ENCODE results near the gene PBX3. TPM values are rescaled to one million over a fixed set of nuclear protein-coding genes. Genes with fewer than 3 reads are reported as not detected.

The PBX3 gene
- total and polyA plus RNA-seq, 2 of the 13 experiments (the other 11 are each of a cell fraction or from before 2014, with no cell fraction given), result 6.0 to 11.2 TPM

DNA sequence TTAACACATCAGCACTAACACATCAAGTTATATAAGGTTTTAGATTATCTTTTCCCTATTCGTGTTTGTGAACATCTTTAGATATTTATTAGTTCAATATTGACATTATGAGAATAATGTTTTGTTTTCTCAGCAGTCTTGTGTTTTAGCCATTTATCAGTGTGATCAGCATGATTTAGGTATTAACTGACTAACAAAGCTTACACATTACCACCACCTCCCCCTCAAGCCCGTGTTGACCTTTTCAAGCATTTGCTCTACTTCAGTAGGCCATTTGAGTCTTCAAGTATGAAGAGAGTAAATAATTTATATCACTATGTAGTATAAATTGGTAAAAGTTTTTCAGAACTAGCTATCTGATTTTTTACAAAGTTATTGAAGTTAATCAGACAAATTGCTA lies 6.9 kb downstream of the PBX3 start (continued):
- TF ChIP-seq MLXIP (CRISPR knock-in tag; IDR thresholded peaks at IDR 0.05; ENCODE audit: borderline replicate concordance) (no peak), ZNF777 (CRISPR knock-in tag; IDR thresholded peaks at IDR 0.05) (no peak), MAFG (CRISPR knock-in tag; IDR thresholded peaks at IDR 0.05) (no peak), MYC (CRISPR knock-in tag; IDR thresholded peaks at IDR 0.05; ENCODE audit: borderline replicate concordance) (no peak), KLF6 (CRISPR knock-in tag; IDR thresholded peaks at IDR 0.05) (no peak), ATRX (CRISPR knock-in tag; IDR thresholded peaks at IDR 0.05; ENCODE audit: borderline replicate concordance) (no peak), RAD51 (IDR thresholded peaks at IDR 0.05; ENCODE audit: borderline replicate concordance) (no peak), SOX5 (CRISPR knock-in tag; IDR thresholded peaks at IDR 0.05; ENCODE audit: borderline replicate concordance) (no peak), NAIF1 (CRISPR knock-in tag; IDR thresholded peaks at IDR 0.05; ENCODE audit: borderline replicate concordance) (no peak), ZNF891 (CRISPR knock-in tag; IDR thresholded peaks at IDR 0.05) (no peak), RFXANK (CRISPR knock-in tag; IDR thresholded peaks at IDR 0.05) (no peak)

- no peaks in the 10 kb centered on the region for H4K20me1 ChIP-seq (ENCODE audit: insufficient read depth, low read length)
- H2AFZ ChIP-seq (ENCODE audit: low read length), result no peak overlapping the region
- no peak overlapping the region for H3K4me3 ChIP-seq (replicated peaks in 1 of 3; ENCODE audit: insufficient read depth in 1 of 3, low read depth in 2 of 3, low read length in 3 of 3)
- H3K4me1 ChIP-seq (ENCODE audit: insufficient read depth, low read length), result peaks cover 49% of the 10 kb centered on the region
- H3K9me3 ChIP-seq (ENCODE audit: low read length), result no peaks in the 10 kb centered on the region
- intact Hi-C loops (cut with micrococcal nuclease; ENCODE audit: unreplicated experiment) (no loop called here), in situ Hi-C loops (cut with HindIII; ENCODE audit: extremely low pct_ligation_motif_present, low pct_unique_long_range_greater_than_20kb) (no loop called here)
- no peaks in the 10 kb centered on the region for H3K27me3 ChIP-seq (ENCODE audit: control insufficient read depth in 1 of 2, insufficient read depth in 2 of 2, low read length in 2 of 2)
- BruUV-seq (replicated peaks), result no TSS peak
- H3K9ac ChIP-seq (ENCODE audit: insufficient read depth, low read depth, low read length), result no peak overlapping the region
- no peaks in the 10 kb centered on the region; a peak in 1 of 5 replicates for H3K36me3 ChIP-seq (replicated peaks in 1 of 2; ENCODE audit: control insufficient read depth in 1 of 2, insufficient read depth in 2 of 2, low read length in 2 of 2)
- H3K27ac ChIP-seq (ENCODE audit: extremely low read length, insufficient read depth, low read length), result no peak overlapping the region
- ATAC-seq, result no peak
- ChIA-PET POLR2A (no interaction called here), CTCF (ENCODE audit: low intra/inter-chr PET ratio, low total read pairs) (no interaction called here)
- no peaks in the 10 kb centered on the region for H3K79me2 ChIP-seq (ENCODE audit: insufficient read depth, low read length)
- no peak for FAIRE-seq
- WGBS (ENCODE audit: low lambda C conversion rate), result 100% methylated on average over 1 of the region's 1 CpG
- H3K4me2 ChIP-seq (ENCODE audit: low read depth, low read length), result no peak overlapping the region
- no peak for DNase-seq (ENCODE audit: low spot score)
- no peak for TF ChIP-seq TEAD3 (CRISPR knock-in tag; optimal IDR thresholded peaks at IDR 0.05; ENCODE audit: borderline replicate concordance)
- no peak for TF ChIP-seq SNAPC5 (CRISPR knock-in tag; IDR thresholded peaks at IDR 0.05; ENCODE audit: borderline replicate concordance)
- TF ChIP-seq, protein P1, sequence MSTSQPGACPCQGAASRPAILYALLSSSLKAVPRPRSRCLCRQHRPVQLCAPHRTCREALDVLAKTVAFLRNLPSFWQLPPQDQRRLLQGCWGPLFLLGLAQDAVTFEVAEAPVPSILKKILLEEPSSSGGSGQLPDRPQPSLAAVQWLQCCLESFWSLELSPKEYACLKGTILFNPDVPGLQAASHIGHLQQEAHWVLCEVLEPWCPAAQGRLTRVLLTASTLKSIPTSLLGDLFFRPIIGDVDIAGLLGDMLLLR (CRISPR knock-in tag; IDR thresholded peaks at IDR 0.05), result no peak
- TF ChIP-seq MIXL1 (CRISPR knock-in tag; IDR thresholded peaks at IDR 0.05), result no peak
- no peak for TF ChIP-seq ZNF781 (CRISPR knock-in tag; IDR thresholded peaks at IDR 0.05; ENCODE audit: borderline replicate concordance, not compliant biosample characterization)
- no peak for TF ChIP-seq ZBTB46 (CRISPR knock-in tag; IDR thresholded peaks at IDR 0.05; ENCODE audit: borderline replicate concordance)
- TF ChIP-seq, protein P2, sequence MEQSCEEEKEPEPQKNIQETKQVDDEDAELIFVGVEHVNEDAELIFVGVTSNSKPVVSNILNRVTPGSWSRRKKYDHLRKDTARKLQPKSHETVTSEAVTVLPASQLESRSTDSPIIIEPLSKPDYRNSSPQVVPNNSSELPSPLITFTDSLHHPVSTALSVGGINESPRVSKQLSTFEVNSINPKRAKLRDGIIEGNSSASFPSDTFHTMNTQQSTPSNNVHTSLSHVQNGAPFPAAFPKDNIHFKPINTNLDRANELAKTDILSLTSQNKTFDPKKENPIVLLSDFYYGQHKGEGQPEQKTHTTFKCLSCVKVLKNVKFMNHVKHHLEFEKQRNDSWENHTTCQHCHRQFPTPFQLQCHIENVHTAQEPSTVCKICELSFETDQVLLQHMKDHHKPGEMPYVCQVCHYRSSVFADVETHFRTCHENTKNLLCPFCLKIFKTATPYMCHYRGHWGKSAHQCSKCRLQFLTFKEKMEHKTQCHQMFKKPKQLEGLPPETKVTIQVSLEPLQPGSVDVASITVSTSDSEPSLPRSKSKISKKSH (CRISPR knock-in tag; IDR thresholded peaks at IDR 0.05; ENCODE audit: borderline replicate concordance), result no peak
- TF ChIP-seq TOE1 (CRISPR knock-in tag; IDR thresholded peaks at IDR 0.05), result no peak
Measured at GRCh38 chr9:125755340-125755739, 8.2 kb downstream of the PBX3 start.

Measured in HepG2 (cell line).